NB4 (cell line): Measurements from ENCODE around the gene NAALADL2.

Experiments
- MAX ChIP-seq: IDR thresholded peaks from 2 replicates; pipeline ENCODE4 v1.6.1; 2011; ENCODE audit warnings: low read depth, low read length
- MYC ChIP-seq: IDR thresholded peaks from 2 replicates; pipeline ENCODE4 v1.6.1; 2011; ENCODE audit warnings: low read depth, low read length
- POLR2A ChIP-seq: IDR thresholded peaks from 2 replicates; pipeline ENCODE4 v1.6.1; 2011; ENCODE audit warnings: mild to moderate bottlenecking; ENCODE audit not compliant: insufficient read length; ENCODE audit errors: extremely low read depth
- TF ChIP-seq, protein P1 (sequence below): IDR thresholded peaks from one replicate; pipeline ENCODE4 v1.5.1; 2012; ENCODE audit warnings: low read depth, low read length

DNA sequence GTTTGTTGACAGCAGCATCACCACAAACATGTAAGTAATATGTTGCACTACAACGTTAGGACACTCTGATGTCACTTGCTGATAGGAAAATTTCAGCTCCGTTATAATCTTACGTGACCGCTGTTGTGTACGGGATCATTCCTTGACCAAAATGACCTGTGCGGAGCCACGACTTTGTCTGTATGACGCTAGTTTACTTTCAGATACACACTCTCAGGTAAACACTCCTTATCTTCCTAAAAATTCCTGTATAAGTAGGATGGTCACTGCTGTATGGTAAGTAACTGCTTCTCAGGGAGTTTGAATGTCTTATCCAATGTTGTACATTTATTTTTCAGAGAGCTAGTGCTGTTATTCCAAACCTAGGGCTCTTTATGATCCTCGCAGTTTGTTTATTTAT lies 410.3 kb downstream of the NAALADL2 start:
- TF ChIP-seq, protein P1, sequence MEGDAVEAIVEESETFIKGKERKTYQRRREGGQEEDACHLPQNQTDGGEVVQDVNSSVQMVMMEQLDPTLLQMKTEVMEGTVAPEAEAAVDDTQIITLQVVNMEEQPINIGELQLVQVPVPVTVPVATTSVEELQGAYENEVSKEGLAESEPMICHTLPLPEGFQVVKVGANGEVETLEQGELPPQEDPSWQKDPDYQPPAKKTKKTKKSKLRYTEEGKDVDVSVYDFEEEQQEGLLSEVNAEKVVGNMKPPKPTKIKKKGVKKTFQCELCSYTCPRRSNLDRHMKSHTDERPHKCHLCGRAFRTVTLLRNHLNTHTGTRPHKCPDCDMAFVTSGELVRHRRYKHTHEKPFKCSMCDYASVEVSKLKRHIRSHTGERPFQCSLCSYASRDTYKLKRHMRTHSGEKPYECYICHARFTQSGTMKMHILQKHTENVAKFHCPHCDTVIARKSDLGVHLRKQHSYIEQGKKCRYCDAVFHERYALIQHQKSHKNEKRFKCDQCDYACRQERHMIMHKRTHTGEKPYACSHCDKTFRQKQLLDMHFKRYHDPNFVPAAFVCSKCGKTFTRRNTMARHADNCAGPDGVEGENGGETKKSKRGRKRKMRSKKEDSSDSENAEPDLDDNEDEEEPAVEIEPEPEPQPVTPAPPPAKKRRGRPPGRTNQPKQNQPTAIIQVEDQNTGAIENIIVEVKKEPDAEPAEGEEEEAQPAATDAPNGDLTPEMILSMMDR: no peak
- TF ChIP-seq POLR2A (no peak), MAX (no peak), MYC (no peak)
